Skeletal muscle tissue (tissue), 4 donors: ENCODE data around the gene FAF1. TPM values are rescaled to one million over a fixed set of nuclear protein-coding genes. Genes with fewer than 3 reads are reported as not detected.
"Not testable (repeated sequence)": the region's sequence is repeated elsewhere in the genome, so short reads cannot be mapped to it uniquely, and the experiment has no call there.

Source experiments
- H3K27ac ChIP-seq: one replicate; pipeline ENCODE4 v1.7.0; 2013; ENCODE audit warnings: mild to moderate bottlenecking, low read depth, low read length, inconsistent platforms
- H3K27me3 ChIP-seq, 3 donors: one replicate each; pipeline ENCODE4 v1.7.0; 2013; ENCODE audit warnings: low read length in 3 of 3; ENCODE audit not compliant: control insufficient read depth in 3 of 3, insufficient read depth in 3 of 3
- H3K36me3 ChIP-seq, 3 donors: one replicate each; pipeline ENCODE4 v1.7.0; 2013; ENCODE audit warnings: low read length in 3 of 3; ENCODE audit not compliant: control insufficient read depth in 3 of 3, insufficient read depth in 3 of 3
- H3K4me1 ChIP-seq, 3 donors: one replicate each; pipeline ENCODE4 v1.7.0; 2013; ENCODE audit warnings: low read length in 3 of 3, mild to moderate bottlenecking in 3 of 3; ENCODE audit not compliant: control insufficient read depth in 3 of 3, insufficient read depth in 3 of 3
- H3K4me3 ChIP-seq, 3 donors: one replicate each; pipeline ENCODE4 v1.7.0; 2013; ENCODE audit warnings: low read length in 3 of 3
- H3K9ac ChIP-seq, 3 donors: one replicate each; pipeline ENCODE4 v1.7.0; 2013; ENCODE audit warnings: low read length in 3 of 3, mild to moderate bottlenecking in 3 of 3, moderate library complexity in 2 of 3, low read depth in 1 of 3
- H3K9me3 ChIP-seq, 3 donors: one replicate each; pipeline ENCODE4 v1.7.0; 2013; ENCODE audit warnings: low read length in 3 of 3; ENCODE audit not compliant: control insufficient read depth in 3 of 3
- total RNA-seq: library from RNA; depleted of rRNA; stranded (reverse); fragments of >200 nt; gene quantifications from one replicate; pipeline ENCODE4 v1.2.3, GENCODE V29; 2014
- donor health status: Osteomylitis.

FAF1 gene
- total RNA-seq, 1 donor from 2014 or later: 41.2 TPM

DNA sequence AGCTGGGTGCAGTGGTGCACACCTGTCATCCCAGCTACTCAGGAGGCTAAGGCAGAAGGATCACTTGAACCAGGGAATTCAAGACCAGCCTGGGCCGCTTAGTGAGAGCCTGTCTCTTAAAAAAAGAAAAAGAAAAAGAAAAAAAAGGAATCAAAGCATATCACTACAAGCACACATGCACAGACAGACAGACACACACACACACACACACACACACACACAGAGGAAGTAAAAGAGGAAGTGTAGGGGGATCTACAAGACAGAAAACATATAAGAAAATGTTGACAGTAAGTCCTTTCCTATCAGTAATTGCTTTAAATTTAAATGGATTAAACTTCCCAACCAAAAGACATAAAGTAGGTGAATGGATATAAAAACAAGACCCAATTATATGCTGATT is 180.3 kb downstream of the FAF1 start:
- Histone ChIP-seq H3K4me1 (peaks cover 0 to 5% (median 0%) of the 10 kb centered on the region in 3 donors), H3K4me3 (no peak overlapping the region), H3K27me3 (no peaks in the 10 kb centered on the region), H3K36me3 (peaks cover 0 to 9% (median 4%) of the 10 kb centered on the region in 3 donors), H3K9me3 (no peaks in the 10 kb centered on the region), H3K9ac (no peak overlapping the region), H3K27ac (no peak overlapping the region)

DNA sequence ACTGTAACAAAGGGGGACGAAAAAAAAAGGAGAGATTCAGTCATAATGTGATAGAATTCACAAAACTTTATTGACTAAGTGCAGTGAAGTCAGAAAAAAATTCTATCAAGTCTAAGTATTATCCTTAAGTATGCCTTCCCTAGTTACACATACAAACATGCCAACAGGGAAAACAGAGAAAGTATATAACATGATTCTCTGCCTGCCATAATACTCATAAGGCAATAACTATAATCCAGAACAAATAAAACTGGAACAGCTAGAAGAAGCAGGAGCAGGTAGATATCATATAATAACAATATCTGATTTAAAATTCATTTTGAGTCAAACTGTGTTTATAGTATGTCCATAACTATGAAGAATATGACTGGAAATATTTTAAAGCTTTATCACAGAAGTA is 184.3 kb downstream of the FAF1 start:
- peaks cover 0 to 2% (median 0%) of the 10 kb centered on the region in 3 donors for H3K4me1 ChIP-seq
- no peak overlapping the region for H3K9ac ChIP-seq
- peaks cover 0 to 7% (median 4%) of the 10 kb centered on the region in 3 donors for H3K36me3 ChIP-seq
- H3K4me3 ChIP-seq: no peak overlapping the region
- H3K9me3 ChIP-seq: no peaks in the 10 kb centered on the region
- no peaks in the 10 kb centered on the region for H3K27me3 ChIP-seq
- no peak overlapping the region for H3K27ac ChIP-seq

GRCh38 chr1:50774759-50775351 is 185.2 kb downstream of the FAF1 start:
- Histone ChIP-seq H3K9ac (no peak overlapping the region), H3K36me3 (no peaks in the 10 kb centered on the region), H3K27me3 (no peaks in the 10 kb centered on the region), H3K4me1 (no peaks in the 10 kb centered on the region), H3K27ac (no peak overlapping the region), H3K4me3 (no peak overlapping the region), H3K9me3 (no peaks in the 10 kb centered on the region)

GRCh38 chr1:50766688-50767087 is 193.4 kb downstream of the FAF1 start:
- Histone ChIP-seq H3K4me3 (no peak overlapping the region), H3K36me3 (no peaks in the 10 kb centered on the region), H3K9me3 (no peaks in the 10 kb centered on the region), H3K9ac (no peak overlapping the region), H3K4me1 (no peaks in the 10 kb centered on the region), H3K27me3 (no peaks in the 10 kb centered on the region), H3K27ac (no peak overlapping the region)

DNA sequence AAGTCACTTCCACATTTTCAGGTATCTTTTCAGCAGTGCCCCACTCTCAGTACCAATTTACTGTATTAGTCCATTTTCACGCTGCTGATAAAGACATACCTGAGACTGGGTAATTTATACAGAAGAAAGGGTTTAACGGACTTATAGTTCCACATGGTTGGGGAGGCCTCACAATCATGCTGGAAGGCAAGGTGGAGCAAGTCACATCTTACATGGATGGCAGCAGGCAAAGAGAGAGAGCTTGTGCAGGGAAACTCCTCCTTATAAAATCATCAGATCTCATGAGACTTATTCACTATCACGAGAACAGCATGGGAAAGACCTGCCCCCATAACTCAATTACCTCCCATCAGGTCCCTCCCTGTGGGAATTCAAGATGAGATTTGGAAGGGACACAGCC is 203.5 kb downstream of the FAF1 start:
- H3K27ac ChIP-seq: not testable (repeated sequence)

GRCh38 chr1:50754764-50755163 is 205.3 kb downstream of the FAF1 start:
- H3K27me3 ChIP-seq, H3K9me3 ChIP-seq, H3K4me3 ChIP-seq: not testable (repeated sequence)

More for the DNA sequence above, 203.5 kb downstream of the FAF1 start:
- not testable (repeated sequence) for H3K27me3 ChIP-seq, H3K4me3 ChIP-seq, H3K9me3 ChIP-seq, H3K4me1 ChIP-seq, H3K36me3 ChIP-seq, H3K9ac ChIP-seq

GRCh38 chr1:50750021-50750619 is 209.9 kb downstream of the FAF1 start:
- no peaks in the 10 kb centered on the region for H3K4me1 ChIP-seq
- no peak overlapping the region for H3K4me3 ChIP-seq
- H3K9ac ChIP-seq: no peak overlapping the region
- H3K27me3 ChIP-seq: no peaks in the 10 kb centered on the region
- no peaks in the 10 kb centered on the region for H3K9me3 ChIP-seq
- peaks cover 0 to 3% (median 0%) of the 10 kb centered on the region in 3 donors for H3K36me3 ChIP-seq
- no peak overlapping the region for H3K27ac ChIP-seq

More at GRCh38 chr1:50754764-50755163, 205.3 kb downstream of the FAF1 start:
- H3K27ac ChIP-seq, H3K4me1 ChIP-seq, H3K9ac ChIP-seq, H3K36me3 ChIP-seq: not testable (repeated sequence)

DNA sequence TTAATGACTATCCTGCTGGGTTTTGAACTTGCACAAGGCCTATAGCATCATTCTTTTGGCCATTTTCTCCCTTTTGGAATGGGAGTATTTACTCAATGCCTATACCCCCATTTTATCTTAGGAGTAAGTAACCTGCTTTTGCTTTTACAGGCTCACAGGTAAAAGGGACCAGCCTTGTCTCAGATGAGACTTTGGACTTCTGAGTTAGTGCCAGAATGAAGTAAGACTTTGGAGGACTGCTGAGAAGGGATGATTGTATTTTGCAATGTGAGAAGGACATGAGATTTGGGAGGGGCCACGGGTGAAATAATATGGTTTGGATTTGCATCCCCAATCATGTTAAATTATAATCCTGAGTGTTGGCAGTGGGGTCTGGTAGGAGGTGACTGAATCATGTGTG is 212.7 kb downstream of the FAF1 start:
- Histone ChIP-seq H3K4me3 (no peak overlapping the region), H3K9me3 (no peaks in the 10 kb centered on the region), H3K27ac (no peak overlapping the region), H3K9ac (no peak overlapping the region), H3K36me3 (peaks cover 0 to 4% (median 3%) of the 10 kb centered on the region in 3 donors), H3K27me3 (no peaks in the 10 kb centered on the region), H3K4me1 (no peaks in the 10 kb centered on the region)

DNA sequence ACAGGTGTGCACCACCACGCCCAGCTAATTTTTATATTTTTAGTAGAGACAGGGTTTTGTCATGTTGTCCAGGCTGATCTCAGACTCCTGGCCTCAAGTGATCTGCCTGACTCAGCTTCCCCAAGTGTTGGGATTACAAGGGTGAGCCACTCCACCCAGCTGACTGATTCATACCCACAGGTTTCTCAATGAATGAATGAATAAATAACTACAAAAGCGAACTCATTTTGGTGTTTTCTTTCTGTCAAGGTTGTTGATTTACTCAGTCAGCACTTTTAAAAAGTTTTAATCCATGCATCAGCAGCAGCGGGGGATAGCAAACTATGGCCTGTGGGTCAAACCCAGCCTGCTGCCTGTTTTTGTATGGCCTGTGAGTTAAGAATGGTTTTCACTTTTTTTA is 217.5 kb downstream of the FAF1 start:
- H3K36me3 ChIP-seq: peaks cover 0 to 7% (median 0%) of the 10 kb centered on the region in 3 donors
- no peaks in the 10 kb centered on the region for H3K4me1 ChIP-seq
- no peak overlapping the region for H3K4me3 ChIP-seq
- H3K27ac ChIP-seq: no peak overlapping the region
- no peak overlapping the region for H3K9ac ChIP-seq
- H3K9me3 ChIP-seq: no peaks in the 10 kb centered on the region
- H3K27me3 ChIP-seq: no peaks in the 10 kb centered on the region

DNA sequence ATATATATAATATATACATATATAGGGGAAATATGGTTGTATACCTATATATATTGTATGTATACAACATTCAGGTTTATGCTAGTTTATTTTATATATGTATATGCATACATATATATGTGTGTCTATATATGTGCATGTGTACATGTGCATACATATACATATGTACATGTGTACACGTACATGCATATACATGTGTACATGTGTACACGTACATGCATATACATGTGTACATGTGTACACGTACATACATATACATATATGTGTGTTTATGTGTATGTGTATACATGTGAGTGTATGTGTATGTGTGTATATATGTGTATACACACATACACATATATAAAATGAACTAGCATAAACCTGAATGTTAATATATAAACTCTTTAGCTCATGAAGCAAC is 220.9 kb downstream of the FAF1 start:
- no peaks in the 10 kb centered on the region for H3K9me3 ChIP-seq
- H3K36me3 ChIP-seq: peaks cover 0 to 7% (median 0%) of the 10 kb centered on the region in 3 donors
- no peaks in the 10 kb centered on the region for H3K4me1 ChIP-seq
- no peak overlapping the region for H3K9ac ChIP-seq
- H3K27ac ChIP-seq: no peak overlapping the region
- H3K27me3 ChIP-seq: no peaks in the 10 kb centered on the region
- H3K4me3 ChIP-seq: no peak overlapping the region
